Stomach (tissue), 4 donors: ENCODE measurements around the gene EIF4E1B.

Experiments used
- EP300 ChIP-seq: sonication (generic); formaldehyde crosslinking; IDR thresholded peaks from one replicate; pipeline ENCODE4 v1.6.1; 2017; ENCODE audit warnings: antibody characterized with exemption
- POLR2A ChIP-seq, 4 donors: fragments of 450-650 bp; IDR thresholded peaks; one replicate each; pipeline ENCODE4 v1.6.1; 2016; ENCODE audit warnings: antibody characterized with exemption in 4 of 4, control low read depth in 2 of 4, mild to moderate bottlenecking in 1 of 4, moderate library complexity in 1 of 4
- POLR2AphosphoS5 ChIP-seq, 3 donors: sonication (generic); formaldehyde crosslinking; IDR thresholded peaks; one replicate each; pipeline ENCODE4 v1.6.1; 2016; ENCODE audit warnings: antibody characterized with exemption in 3 of 3
- TF ChIP-seq, protein P1 (sequence below), 7 experiments: fragments of 450-650 bp in 4 of 7; fragments of 200-600 bp in 3 of 7; sonication (generic) in 3 of 7; IDR thresholded peaks; one replicate each; pipeline ENCODE4 v1.5.1; 2016 to 2019; ENCODE audit warnings: antibody characterized with exemption in 7 of 7, control low read depth in 2 of 7, mild to moderate bottlenecking in 1 of 7

DNA sequence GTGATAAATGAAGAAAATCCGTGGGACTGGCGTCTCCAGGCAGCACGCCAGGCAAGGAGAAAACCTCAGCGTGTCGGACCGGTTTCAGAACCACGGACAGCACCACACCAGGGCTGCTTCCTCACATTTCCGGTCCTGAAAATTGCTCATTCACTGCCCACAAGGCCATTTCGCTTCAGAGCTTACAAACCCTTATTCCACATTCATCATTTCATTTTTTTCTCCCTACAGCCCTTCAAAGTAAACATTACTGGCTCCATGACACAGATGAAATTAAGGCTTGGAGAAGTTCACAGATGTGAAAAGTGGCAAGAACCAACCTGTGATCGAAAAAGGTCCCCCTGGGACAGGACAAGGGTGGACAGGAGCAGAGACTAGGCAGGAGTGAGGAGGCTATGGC is 19.0 kb upstream of the EIF4E1B start:
- TF ChIP-seq, protein P1, sequence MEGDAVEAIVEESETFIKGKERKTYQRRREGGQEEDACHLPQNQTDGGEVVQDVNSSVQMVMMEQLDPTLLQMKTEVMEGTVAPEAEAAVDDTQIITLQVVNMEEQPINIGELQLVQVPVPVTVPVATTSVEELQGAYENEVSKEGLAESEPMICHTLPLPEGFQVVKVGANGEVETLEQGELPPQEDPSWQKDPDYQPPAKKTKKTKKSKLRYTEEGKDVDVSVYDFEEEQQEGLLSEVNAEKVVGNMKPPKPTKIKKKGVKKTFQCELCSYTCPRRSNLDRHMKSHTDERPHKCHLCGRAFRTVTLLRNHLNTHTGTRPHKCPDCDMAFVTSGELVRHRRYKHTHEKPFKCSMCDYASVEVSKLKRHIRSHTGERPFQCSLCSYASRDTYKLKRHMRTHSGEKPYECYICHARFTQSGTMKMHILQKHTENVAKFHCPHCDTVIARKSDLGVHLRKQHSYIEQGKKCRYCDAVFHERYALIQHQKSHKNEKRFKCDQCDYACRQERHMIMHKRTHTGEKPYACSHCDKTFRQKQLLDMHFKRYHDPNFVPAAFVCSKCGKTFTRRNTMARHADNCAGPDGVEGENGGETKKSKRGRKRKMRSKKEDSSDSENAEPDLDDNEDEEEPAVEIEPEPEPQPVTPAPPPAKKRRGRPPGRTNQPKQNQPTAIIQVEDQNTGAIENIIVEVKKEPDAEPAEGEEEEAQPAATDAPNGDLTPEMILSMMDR (IDR thresholded peaks at IDR 0.05): no peak
- TF ChIP-seq EP300 (no peak), POLR2A (IDR thresholded peaks at IDR 0.05) (no peak), POLR2AphosphoS5 (IDR thresholded peaks at IDR 0.05) (no peak)
